ENCODE results near the gene CDAN1.

DNA sequence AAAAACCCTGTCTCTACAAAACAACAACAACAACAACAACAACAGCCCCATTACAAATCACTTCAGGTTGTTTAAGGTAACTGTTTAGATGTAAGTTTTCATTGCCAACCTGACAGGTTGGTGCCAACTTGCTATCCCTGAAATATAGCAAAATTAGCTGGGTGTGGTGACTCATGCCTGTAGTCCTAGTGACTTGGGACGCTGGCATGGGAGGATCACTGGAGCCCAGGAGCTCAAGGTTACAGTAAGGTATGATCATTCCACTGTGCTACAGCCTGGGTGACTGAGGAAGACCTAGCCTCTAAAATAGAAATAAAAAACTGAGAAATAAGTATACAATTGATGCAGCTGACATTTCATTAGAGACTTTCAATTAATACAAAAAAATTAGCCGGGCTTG, 36.0 kb upstream of the CDAN1 start:
- TF ChIP-seq, protein P1, sequence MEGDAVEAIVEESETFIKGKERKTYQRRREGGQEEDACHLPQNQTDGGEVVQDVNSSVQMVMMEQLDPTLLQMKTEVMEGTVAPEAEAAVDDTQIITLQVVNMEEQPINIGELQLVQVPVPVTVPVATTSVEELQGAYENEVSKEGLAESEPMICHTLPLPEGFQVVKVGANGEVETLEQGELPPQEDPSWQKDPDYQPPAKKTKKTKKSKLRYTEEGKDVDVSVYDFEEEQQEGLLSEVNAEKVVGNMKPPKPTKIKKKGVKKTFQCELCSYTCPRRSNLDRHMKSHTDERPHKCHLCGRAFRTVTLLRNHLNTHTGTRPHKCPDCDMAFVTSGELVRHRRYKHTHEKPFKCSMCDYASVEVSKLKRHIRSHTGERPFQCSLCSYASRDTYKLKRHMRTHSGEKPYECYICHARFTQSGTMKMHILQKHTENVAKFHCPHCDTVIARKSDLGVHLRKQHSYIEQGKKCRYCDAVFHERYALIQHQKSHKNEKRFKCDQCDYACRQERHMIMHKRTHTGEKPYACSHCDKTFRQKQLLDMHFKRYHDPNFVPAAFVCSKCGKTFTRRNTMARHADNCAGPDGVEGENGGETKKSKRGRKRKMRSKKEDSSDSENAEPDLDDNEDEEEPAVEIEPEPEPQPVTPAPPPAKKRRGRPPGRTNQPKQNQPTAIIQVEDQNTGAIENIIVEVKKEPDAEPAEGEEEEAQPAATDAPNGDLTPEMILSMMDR (IDR thresholded peaks at IDR 0.05; ENCODE audit: insufficient read depth, low read length, poor library complexity, severe bottlenecking): no peak
- no peak for TF ChIP-seq EZH2phosphoT487 (conservative IDR thresholded peaks at IDR 0.05; ENCODE audit: low read length)
